GM15510 (cell line): Measurements from ENCODE around the gene ADAMTSL1.

Source experiments
- POLR2A ChIP-seq: IDR thresholded peaks from 3 replicates; pipeline ENCODE4 v1.6.1; 2011; ENCODE audit warnings: borderline replicate concordance; ENCODE audit not compliant: insufficient read length; ENCODE audit errors: extremely low read depth

ADAMTSL1 gene

GRCh38 chr9:18947892-18948339, 474.0 kb downstream of the ADAMTSL1 start:
- TF ChIP-seq POLR2A: no peak

GRCh38 chr9:18951936-18952335, 478.0 kb downstream of the ADAMTSL1 start:
- no peak for TF ChIP-seq POLR2A

- no peak for TF ChIP-seq POLR2A
These were observed 481.7 kb downstream of the ADAMTSL1 start for GRCh38 chr9:18955626-18956025.
